Liver (tissue), 9 donors: ENCODE results near the gene RAPGEF4. TPM values are rescaled to one million over a fixed set of nuclear protein-coding genes. Genes with fewer than 3 reads are reported as not detected.

ENCODE experiments used
- DNase-seq: peaks from one replicate; pipeline ENCODE4 v3.0.0-alpha.2; 2017; ENCODE audit warnings: low spot score
- H3K27ac ChIP-seq, 2 donors: one replicate each; pipeline ENCODE4 v1.7.0; 2013; ENCODE audit warnings: inconsistent platforms in 2 of 2, low read length in 2 of 2, control low read depth in 1 of 2, low read depth in 1 of 2, mild to moderate bottlenecking in 1 of 2
- H3K27me3 ChIP-seq, 4 donors: one replicate each; pipeline versions ENCODE4 v1.6.1 to v1.7.0; 2013; ENCODE audit warnings: low read length in 3 of 4, inconsistent platforms in 1 of 4, mild to moderate bottlenecking in 1 of 4, moderate library complexity in 1 of 4; ENCODE audit not compliant: control insufficient read depth in 4 of 4, insufficient read depth in 4 of 4
- H3K36me3 ChIP-seq, 4 donors: one replicate each; pipeline versions ENCODE4 v1.6.1 to v1.7.0; 2013; ENCODE audit warnings: low read length in 3 of 4, mild to moderate bottlenecking in 3 of 4, low read depth in 1 of 4, moderate library complexity in 1 of 4; ENCODE audit not compliant: control insufficient read depth in 4 of 4, insufficient read depth in 3 of 4
- H3K4me1 ChIP-seq, 4 donors: one replicate each; pipeline versions ENCODE4 v1.6.1 to v1.7.0; 2013; ENCODE audit warnings: low read length in 3 of 4, mild to moderate bottlenecking in 3 of 4, moderate library complexity in 1 of 4; ENCODE audit not compliant: control insufficient read depth in 4 of 4, insufficient read depth in 4 of 4
- H3K4me3 ChIP-seq, 3 donors: one replicate each; pipeline versions ENCODE4 v1.6.1 to v1.7.0; 2013; ENCODE audit warnings: low read length in 3 of 3, control low read depth in 1 of 3, low read depth in 1 of 3, mild to moderate bottlenecking in 1 of 3
- H3K9ac ChIP-seq, 2 donors: one replicate each; pipeline ENCODE4 v1.7.0; 2013; ENCODE audit warnings: low read length in 2 of 2, mild to moderate bottlenecking in 2 of 2, moderate library complexity in 2 of 2, control low read depth in 1 of 2, low read depth in 1 of 2
- H3K9me3 ChIP-seq, 4 donors: one replicate each; pipeline versions ENCODE4 v1.6.1 to v1.7.0; 2013; ENCODE audit warnings: low read length in 3 of 4; ENCODE audit not compliant: control insufficient read depth in 4 of 4
- ATF3 ChIP-seq: IDR thresholded peaks from 2 replicates; pipeline ENCODE4 v1.6.1; 2016; ENCODE audit warnings: antibody characterized with exemption
- EGR1 ChIP-seq, 2 donors: IDR thresholded peaks; 2 replicates each; pipeline ENCODE4 v1.6.1; 2016 to 2018; ENCODE audit warnings: antibody characterized with exemption in 2 of 2, low read depth in 2 of 2
- FOXA1 ChIP-seq: IDR thresholded peaks from 2 replicates; pipeline ENCODE4 v1.6.1; 2016; ENCODE audit warnings: antibody characterized with exemption
- FOXA2 ChIP-seq: IDR thresholded peaks from 2 replicates; pipeline ENCODE4 v1.6.1; 2016; ENCODE audit warnings: antibody characterized with exemption
- GABPA ChIP-seq, 2 donors: IDR thresholded peaks in 1 of 2; conservative IDR thresholded peaks in 1 of 2; 2 replicates each; pipeline ENCODE4 v1.6.1; 2016; ENCODE audit warnings: antibody characterized with exemption in 2 of 2, mild to moderate bottlenecking in 1 of 2, moderate library complexity in 1 of 2
- HNF4A ChIP-seq, 2 donors: conservative IDR thresholded peaks; 2 replicates each; pipeline ENCODE4 v1.6.1; 2016; ENCODE audit warnings: antibody characterized with exemption in 2 of 2, mild to moderate bottlenecking in 2 of 2
- HNF4G ChIP-seq: IDR thresholded peaks from 2 replicates; pipeline ENCODE4 v1.6.1; 2016; ENCODE audit warnings: antibody characterized with exemption
- JUND ChIP-seq, 2 donors: IDR thresholded peaks; 2 replicates each; pipeline ENCODE4 v1.6.1; 2016; ENCODE audit warnings: antibody characterized with exemption in 2 of 2
- NR2F2 ChIP-seq: IDR thresholded peaks from 2 replicates; pipeline ENCODE4 v1.6.1; 2016; ENCODE audit warnings: antibody characterized with exemption
- RAD21 ChIP-seq, 2 donors: IDR thresholded peaks; 2 replicates each; pipeline ENCODE4 v1.6.1; 2016; ENCODE audit warnings: antibody characterized with exemption in 2 of 2, mild to moderate bottlenecking in 2 of 2
- RXRA ChIP-seq, 2 donors: IDR thresholded peaks; 2 replicates each; pipeline ENCODE4 v1.6.1; 2017 to 2018; ENCODE audit warnings: antibody characterized with exemption in 2 of 2, mild to moderate bottlenecking in 1 of 2
- SP1 ChIP-seq: IDR thresholded peaks from 2 replicates; pipeline ENCODE4 v1.6.1; 2018; ENCODE audit warnings: antibody characterized with exemption, mild to moderate bottlenecking
- TAF1 ChIP-seq: conservative IDR thresholded peaks from 2 replicates; pipeline ENCODE4 v1.6.1; 2016; ENCODE audit warnings: antibody characterized with exemption, mild to moderate bottlenecking
- YY1 ChIP-seq: IDR thresholded peaks from 2 replicates; pipeline ENCODE4 v1.6.1; 2016; ENCODE audit warnings: antibody characterized with exemption, mild to moderate bottlenecking
- WGBS: extraction: QIAGEN DNeasy Blood & Tissue Kit; methylation state at CpG from one replicate; pipeline ENCODE4 v1.1.7; 2013; 5-methylcytosine and 5-hydroxymethylcytosine counted together
- polyA plus RNA-seq, 2 donors: library from polyadenylated mRNA; stranded (reverse) in 1 of 2; unstranded in 1 of 2; fragments of 200-250 nt in 1 of 2; fragments of >200 nt in 1 of 2; fragmentation: Nextera tagmentation in 1 of 2; extraction: Ambion mirVana in 1 of 2; gene quantifications; one replicate each; pipeline versions ENCODE4 v1.2.1 to v1.2.3, GENCODE V29; 2013 to 2015
- total RNA-seq, 2 donors: library from RNA; depleted of rRNA; stranded (reverse); fragments of >200 nt; gene quantifications; one replicate each; pipeline ENCODE4 v1.2.3, GENCODE V29; 2014
- TF ChIP-seq, protein P1 (sequence below): IDR thresholded peaks from 2 replicates; pipeline ENCODE4 v1.6.1; 2016; ENCODE audit warnings: antibody characterized with exemption
- TF ChIP-seq, protein P2 (sequence below): fragments of 150-350 bp; IDR thresholded peaks from 2 replicates; pipeline ENCODE4 v1.5.1; 2017; ENCODE audit warnings: improper control_type of control experiment, low read depth, low read length; ENCODE audit not compliant: missing input control
- TF ChIP-seq, protein P3 (sequence below): IDR thresholded peaks from 2 replicates; pipeline ENCODE4 v1.6.1; 2016; ENCODE audit warnings: antibody characterized with exemption
- TF ChIP-seq, protein P4 (sequence below): IDR thresholded peaks from 2 replicates; pipeline ENCODE4 v1.6.1; 2016; ENCODE audit warnings: antibody characterized with exemption, mild to moderate bottlenecking
- donor health status: healthy.
- donor health status: healthy.
- donor health status: healthy.
- donor health status: healthy.
- donor health status: healthy.

RAPGEF4 gene
- total and polyA plus RNA-seq, 4 donors: 1.5 to 18.2 (median 8.3) TPM

DNA sequence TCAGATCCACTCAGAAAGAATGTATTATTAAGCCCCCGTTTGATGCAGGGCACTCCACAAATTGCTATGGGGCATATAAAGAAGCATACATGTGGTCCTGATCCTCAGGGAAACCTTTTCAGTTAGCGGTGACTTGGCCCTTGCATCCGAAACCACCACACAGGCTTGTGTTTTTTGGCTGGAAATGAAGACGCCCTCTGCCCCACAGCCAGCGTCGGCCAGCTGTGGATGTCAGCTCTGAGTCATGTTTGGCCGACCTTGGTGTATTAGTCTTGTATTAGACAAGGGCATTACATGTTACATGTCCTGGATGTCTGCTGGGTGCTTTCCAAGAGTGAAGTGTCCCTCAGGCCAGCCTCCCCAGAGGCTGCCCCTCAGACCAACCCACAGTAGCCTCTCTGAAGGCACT lies 232.4 kb downstream of the RAPGEF4 start:
- Histone ChIP-seq H3K9me3 (no peaks in the 10 kb centered on the region), H3K27ac (peak overlapping the region; percentile 98 to 100), H3K9ac (peak overlapping the region; percentile 83 to 96), H3K27me3 (no peaks in the 10 kb centered on the region), H3K4me1 (peaks cover 8 to 57% (median 13%) of the 10 kb centered on the region in 4 donors), H3K4me3 (peak overlapping the region in 1 of 3 donors; percentile 10), H3K36me3 (no peaks in the 10 kb centered on the region)
- 26% methylated on average over 7 of the region's 7 CpGs for WGBS
- TF ChIP-seq JUND (IDR thresholded peaks at IDR 0.05) (peak; percentile 96 to 97), GABPA (IDR thresholded peaks at IDR 0.05 in 1 of 2, conservative IDR thresholded peaks at IDR 0.05 in 1 of 2) (no peak), RAD21 (IDR thresholded peaks at IDR 0.05) (peak in 1 of 2 donors; percentile 35), EGR1 (IDR thresholded peaks at IDR 0.05; ENCODE audit: low read depth in 2 of 2) (no peak), NR2F2 (peak; percentile 61), RXRA (IDR thresholded peaks at IDR 0.05) (peak; percentile 69 to 75), ATF3 (peak; percentile 90), TAF1 (peak; percentile 29), YY1 (peak; percentile 42), FOXA1 (peak; percentile 67), SP1 (peak; percentile 92), HNF4A (conservative IDR thresholded peaks at IDR 0.05) (peak in 1 of 2 donors; percentile 38), FOXA2 (peak; percentile 76), HNF4G (no peak)
- TF ChIP-seq, protein P1, sequence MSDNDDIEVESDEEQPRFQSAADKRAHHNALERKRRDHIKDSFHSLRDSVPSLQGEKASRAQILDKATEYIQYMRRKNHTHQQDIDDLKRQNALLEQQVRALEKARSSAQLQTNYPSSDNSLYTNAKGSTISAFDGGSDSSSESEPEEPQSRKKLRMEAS: peak; percentile 57
- TF ChIP-seq, protein P2, sequence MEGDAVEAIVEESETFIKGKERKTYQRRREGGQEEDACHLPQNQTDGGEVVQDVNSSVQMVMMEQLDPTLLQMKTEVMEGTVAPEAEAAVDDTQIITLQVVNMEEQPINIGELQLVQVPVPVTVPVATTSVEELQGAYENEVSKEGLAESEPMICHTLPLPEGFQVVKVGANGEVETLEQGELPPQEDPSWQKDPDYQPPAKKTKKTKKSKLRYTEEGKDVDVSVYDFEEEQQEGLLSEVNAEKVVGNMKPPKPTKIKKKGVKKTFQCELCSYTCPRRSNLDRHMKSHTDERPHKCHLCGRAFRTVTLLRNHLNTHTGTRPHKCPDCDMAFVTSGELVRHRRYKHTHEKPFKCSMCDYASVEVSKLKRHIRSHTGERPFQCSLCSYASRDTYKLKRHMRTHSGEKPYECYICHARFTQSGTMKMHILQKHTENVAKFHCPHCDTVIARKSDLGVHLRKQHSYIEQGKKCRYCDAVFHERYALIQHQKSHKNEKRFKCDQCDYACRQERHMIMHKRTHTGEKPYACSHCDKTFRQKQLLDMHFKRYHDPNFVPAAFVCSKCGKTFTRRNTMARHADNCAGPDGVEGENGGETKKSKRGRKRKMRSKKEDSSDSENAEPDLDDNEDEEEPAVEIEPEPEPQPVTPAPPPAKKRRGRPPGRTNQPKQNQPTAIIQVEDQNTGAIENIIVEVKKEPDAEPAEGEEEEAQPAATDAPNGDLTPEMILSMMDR: no peak
- TF ChIP-seq, protein P3, sequence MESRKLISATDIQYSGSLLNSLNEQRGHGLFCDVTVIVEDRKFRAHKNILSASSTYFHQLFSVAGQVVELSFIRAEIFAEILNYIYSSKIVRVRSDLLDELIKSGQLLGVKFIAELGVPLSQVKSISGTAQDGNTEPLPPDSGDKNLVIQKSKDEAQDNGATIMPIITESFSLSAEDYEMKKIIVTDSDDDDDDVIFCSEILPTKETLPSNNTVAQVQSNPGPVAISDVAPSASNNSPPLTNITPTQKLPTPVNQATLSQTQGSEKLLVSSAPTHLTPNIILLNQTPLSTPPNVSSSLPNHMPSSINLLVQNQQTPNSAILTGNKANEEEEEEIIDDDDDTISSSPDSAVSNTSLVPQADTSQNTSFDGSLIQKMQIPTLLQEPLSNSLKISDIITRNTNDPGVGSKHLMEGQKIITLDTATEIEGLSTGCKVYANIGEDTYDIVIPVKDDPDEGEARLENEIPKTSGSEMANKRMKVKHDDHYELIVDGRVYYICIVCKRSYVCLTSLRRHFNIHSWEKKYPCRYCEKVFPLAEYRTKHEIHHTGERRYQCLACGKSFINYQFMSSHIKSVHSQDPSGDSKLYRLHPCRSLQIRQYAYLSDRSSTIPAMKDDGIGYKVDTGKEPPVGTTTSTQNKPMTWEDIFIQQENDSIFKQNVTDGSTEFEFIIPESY: peak; percentile 63
- TF ChIP-seq, protein P4, sequence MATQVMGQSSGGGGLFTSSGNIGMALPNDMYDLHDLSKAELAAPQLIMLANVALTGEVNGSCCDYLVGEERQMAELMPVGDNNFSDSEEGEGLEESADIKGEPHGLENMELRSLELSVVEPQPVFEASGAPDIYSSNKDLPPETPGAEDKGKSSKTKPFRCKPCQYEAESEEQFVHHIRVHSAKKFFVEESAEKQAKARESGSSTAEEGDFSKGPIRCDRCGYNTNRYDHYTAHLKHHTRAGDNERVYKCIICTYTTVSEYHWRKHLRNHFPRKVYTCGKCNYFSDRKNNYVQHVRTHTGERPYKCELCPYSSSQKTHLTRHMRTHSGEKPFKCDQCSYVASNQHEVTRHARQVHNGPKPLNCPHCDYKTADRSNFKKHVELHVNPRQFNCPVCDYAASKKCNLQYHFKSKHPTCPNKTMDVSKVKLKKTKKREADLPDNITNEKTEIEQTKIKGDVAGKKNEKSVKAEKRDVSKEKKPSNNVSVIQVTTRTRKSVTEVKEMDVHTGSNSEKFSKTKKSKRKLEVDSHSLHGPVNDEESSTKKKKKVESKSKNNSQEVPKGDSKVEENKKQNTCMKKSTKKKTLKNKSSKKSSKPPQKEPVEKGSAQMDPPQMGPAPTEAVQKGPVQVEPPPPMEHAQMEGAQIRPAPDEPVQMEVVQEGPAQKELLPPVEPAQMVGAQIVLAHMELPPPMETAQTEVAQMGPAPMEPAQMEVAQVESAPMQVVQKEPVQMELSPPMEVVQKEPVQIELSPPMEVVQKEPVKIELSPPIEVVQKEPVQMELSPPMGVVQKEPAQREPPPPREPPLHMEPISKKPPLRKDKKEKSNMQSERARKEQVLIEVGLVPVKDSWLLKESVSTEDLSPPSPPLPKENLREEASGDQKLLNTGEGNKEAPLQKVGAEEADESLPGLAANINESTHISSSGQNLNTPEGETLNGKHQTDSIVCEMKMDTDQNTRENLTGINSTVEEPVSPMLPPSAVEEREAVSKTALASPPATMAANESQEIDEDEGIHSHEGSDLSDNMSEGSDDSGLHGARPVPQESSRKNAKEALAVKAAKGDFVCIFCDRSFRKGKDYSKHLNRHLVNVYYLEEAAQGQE: peak; percentile 54
- DNase-seq: no peak
